Keratinocyte (primary cell): ENCODE results near the gene MMP24. TPM values are rescaled to one million over a fixed set of nuclear protein-coding genes. Genes with fewer than 3 reads are reported as not detected.
"Not testable (repeated sequence)": the region's sequence is repeated elsewhere in the genome, so short reads cannot be mapped to it uniquely, and the experiment has no call there.

Experiments used
- DNase-seq: peaks from one replicate; pipeline ENCODE4 v3.0.0-alpha.2; 2011; ENCODE audit warnings: low read depth, missing footprints, low spot score
- FAIRE-seq: peaks from 2 replicates; lab custom pipeline; 2011; peaks lifted over from hg19 to GRCh38; lab: Jason Lieb, UNC
- H2AFZ ChIP-seq: 2 replicates; pipeline ENCODE4 v1.6.0; 2012; ENCODE audit warnings: low read length, control low read depth, inconsistent platforms; ENCODE audit not compliant: control insufficient read depth
- H3K27ac ChIP-seq: 2 replicates; pipeline ENCODE4 v1.5.1; 2011; ENCODE audit warnings: low read length; ENCODE audit not compliant: control insufficient read depth, insufficient read depth
- H3K27me3 ChIP-seq: 3 replicates; pipeline ENCODE4 v1.6.0; 2011; ENCODE audit warnings: low read length; ENCODE audit not compliant: control insufficient read depth, insufficient read depth; ENCODE audit errors: extremely low read depth
- H3K36me3 ChIP-seq, 2 experiments: 2 replicates in 1 of 2; 3 replicates in 1 of 2; pipeline ENCODE4 v1.5.1; 2011; ENCODE audit warnings: low read length in 2 of 2, mild to moderate bottlenecking in 1 of 2; ENCODE audit not compliant: control insufficient read depth in 2 of 2, insufficient read depth in 2 of 2; ENCODE audit errors: extremely low read depth in 1 of 2
- H3K4me1 ChIP-seq: 3 replicates; pipeline ENCODE4 v1.5.1; 2011; ENCODE audit warnings: low read length; ENCODE audit not compliant: control insufficient read depth, insufficient read depth; ENCODE audit errors: extremely low read depth
- H3K4me2 ChIP-seq: 3 replicates; pipeline ENCODE4 v1.6.0; 2011; ENCODE audit warnings: low read depth, low read length; ENCODE audit not compliant: control insufficient read depth, insufficient read depth; ENCODE audit errors: extremely low read depth
- H3K4me3 ChIP-seq, 3 experiments: fragments of 200-600 bp in 1 of 3; sonication (generic) in 1 of 3; 2 replicates in 2 of 3; 3 replicates in 1 of 3; pipeline ENCODE4 v1.5.1; 2011 to 2016; ENCODE audit warnings: low read length in 3 of 3, mild to moderate bottlenecking in 3 of 3, control low read depth in 2 of 3, inconsistent platforms in 1 of 3, low read depth in 1 of 3, mixed read lengths in 1 of 3, mixed run types in 1 of 3, moderate library complexity in 1 of 3; ENCODE audit not compliant: control insufficient read depth in 2 of 3, insufficient read depth in 2 of 3; ENCODE audit errors: extremely low read depth in 1 of 3
- H3K79me2 ChIP-seq: 2 replicates; pipeline ENCODE4 v1.6.0; 2012; ENCODE audit warnings: low read length; ENCODE audit not compliant: control insufficient read depth, insufficient read depth
- H3K9ac ChIP-seq: 3 replicates; pipeline ENCODE4 v1.6.0; 2011; ENCODE audit warnings: low read length; ENCODE audit not compliant: control insufficient read depth, insufficient read depth; ENCODE audit errors: extremely low read depth
- H3K9me1 ChIP-seq: 3 replicates; pipeline ENCODE4 v1.6.0; 2011; ENCODE audit warnings: low read length; ENCODE audit not compliant: control insufficient read depth, insufficient read depth; ENCODE audit errors: extremely low read depth
- H3K9me3 ChIP-seq: 2 replicates; pipeline ENCODE4 v1.5.1; 2012; ENCODE audit warnings: low read depth, low read length; ENCODE audit not compliant: control insufficient read depth
- H4K20me1 ChIP-seq: 3 replicates; pipeline ENCODE4 v1.6.0; 2011; ENCODE audit warnings: low read length; ENCODE audit not compliant: control insufficient read depth, insufficient read depth; ENCODE audit errors: extremely low read depth
- EZH2 ChIP-seq: IDR thresholded peaks from one replicate; pipeline ENCODE4 v1.6.1; 2012; ENCODE audit warnings: inconsistent platforms, mild to moderate bottlenecking, low read length, moderate library complexity
- dilution Hi-C: fragments of 300-500 bp; cut with MboI; formaldehyde crosslinking; loops from one replicate; pipeline ENCODE4 v1.7.0; 2020; ENCODE audit warnings: low sequenced_read_pairs; ENCODE audit not compliant: extremely low pct_ligation_motif_present
- polyA plus RNA-seq, 5 experiments: library from polyadenylated mRNA; depleted of rRNA in 3 of 5; stranded (reverse) in 3 of 5; stranded (forward) in 1 of 5; unstranded in 1 of 5; fragments of >200 nt; gene quantifications; 1 replicate in 1 of 5; 2 replicates in 3 of 5; 3 replicates in 1 of 5; pipeline versions ENCODE4 v1.2.1 to v1.2.3, GENCODE V29; 2011 to 2012; ENCODE audit warnings: missing spikeins in 2 of 5, low read depth in 1 of 5, low replicate concordance in 1 of 5
- TF ChIP-seq, protein P1 (sequence below), 3 experiments: IDR thresholded peaks in 1 of 3; conservative IDR thresholded peaks in 1 of 3; optimal IDR thresholded peaks in 1 of 3; 2 replicates in 2 of 3; 3 replicates in 1 of 3; pipeline versions ENCODE3 to v1.5.1; 2011; ENCODE audit warnings: low read length in 3 of 3, mild to moderate bottlenecking in 3 of 3, moderate library complexity in 2 of 3, control low read depth in 1 of 3, inconsistent platforms in 1 of 3; ENCODE audit not compliant: insufficient read depth in 2 of 3; ENCODE audit errors: extremely low read depth in 1 of 3

MMP24 gene
- polyA plus RNA-seq, 1 donor (not counting 4 experiments of a cell fraction or from before 2014, with no cell fraction given), result not detected

DNA sequence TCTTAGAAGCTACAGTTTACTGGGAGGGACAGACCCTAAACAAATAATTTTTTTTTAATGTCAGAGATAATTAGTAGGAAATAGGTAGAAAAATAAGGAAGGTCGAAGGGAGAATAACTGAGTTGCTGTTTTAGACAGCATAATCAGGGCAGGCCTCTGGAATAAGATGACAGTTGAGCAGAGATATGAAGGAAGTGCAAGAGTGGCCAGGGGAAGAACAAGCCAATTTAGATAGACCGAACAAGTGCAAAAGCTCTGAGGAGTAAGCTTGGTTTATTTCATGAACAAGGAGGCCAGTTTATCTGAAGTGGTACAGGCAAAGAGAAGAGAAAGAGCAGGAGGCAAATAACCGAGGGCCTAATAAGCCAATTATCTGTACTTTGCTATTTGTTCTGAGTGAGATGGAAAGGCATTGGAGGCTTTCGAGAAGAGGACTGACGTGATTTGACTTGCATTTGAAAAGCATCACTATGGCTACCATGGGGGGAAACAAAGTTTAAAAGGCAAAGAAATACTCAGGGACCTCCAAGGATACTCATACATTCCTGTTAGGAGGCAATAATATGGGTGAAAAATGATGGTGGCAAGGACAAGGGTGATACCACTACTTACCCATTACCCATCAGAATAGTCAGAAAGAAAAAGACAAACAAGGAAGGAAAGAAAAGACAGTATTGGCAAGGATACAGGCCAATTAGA is 34.9 kb upstream of the MMP24 start:
- dilution Hi-C loops, result loop anchor here (5.0 kb wide), 1 partner anchor 71 kb away; no protein-coding TSS in a partner anchor
- Histone ChIP-seq H3K9me1 (no peaks in the 10 kb centered on the region), H3K36me3 (no peaks in the 10 kb centered on the region), H3K4me2 (no peak overlapping the region), H3K79me2 (no peaks in the 10 kb centered on the region), H3K27me3 (no peaks in the 10 kb centered on the region), H3K4me1 (no peaks in the 10 kb centered on the region), H3K27ac (no peak overlapping the region), H2AFZ (no peak overlapping the region), H4K20me1 (no peaks in the 10 kb centered on the region), H3K9ac (no peak overlapping the region), H3K4me3 (no peak overlapping the region), H3K9me3 (no peaks in the 10 kb centered on the region)
- no peak for DNase-seq
- TF ChIP-seq, protein P1, sequence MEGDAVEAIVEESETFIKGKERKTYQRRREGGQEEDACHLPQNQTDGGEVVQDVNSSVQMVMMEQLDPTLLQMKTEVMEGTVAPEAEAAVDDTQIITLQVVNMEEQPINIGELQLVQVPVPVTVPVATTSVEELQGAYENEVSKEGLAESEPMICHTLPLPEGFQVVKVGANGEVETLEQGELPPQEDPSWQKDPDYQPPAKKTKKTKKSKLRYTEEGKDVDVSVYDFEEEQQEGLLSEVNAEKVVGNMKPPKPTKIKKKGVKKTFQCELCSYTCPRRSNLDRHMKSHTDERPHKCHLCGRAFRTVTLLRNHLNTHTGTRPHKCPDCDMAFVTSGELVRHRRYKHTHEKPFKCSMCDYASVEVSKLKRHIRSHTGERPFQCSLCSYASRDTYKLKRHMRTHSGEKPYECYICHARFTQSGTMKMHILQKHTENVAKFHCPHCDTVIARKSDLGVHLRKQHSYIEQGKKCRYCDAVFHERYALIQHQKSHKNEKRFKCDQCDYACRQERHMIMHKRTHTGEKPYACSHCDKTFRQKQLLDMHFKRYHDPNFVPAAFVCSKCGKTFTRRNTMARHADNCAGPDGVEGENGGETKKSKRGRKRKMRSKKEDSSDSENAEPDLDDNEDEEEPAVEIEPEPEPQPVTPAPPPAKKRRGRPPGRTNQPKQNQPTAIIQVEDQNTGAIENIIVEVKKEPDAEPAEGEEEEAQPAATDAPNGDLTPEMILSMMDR (optimal IDR thresholded peaks at IDR 0.05 in 1 of 3, IDR thresholded peaks at IDR 0.05 in 1 of 3, conservative IDR thresholded peaks at IDR 0.05 in 1 of 3; ENCODE audit: extremely low read depth in 1 of 3, insufficient read depth in 2 of 3, low read length in 3 of 3), result no peak
- no peak for TF ChIP-seq EZH2
- no peak for FAIRE-seq

DNA sequence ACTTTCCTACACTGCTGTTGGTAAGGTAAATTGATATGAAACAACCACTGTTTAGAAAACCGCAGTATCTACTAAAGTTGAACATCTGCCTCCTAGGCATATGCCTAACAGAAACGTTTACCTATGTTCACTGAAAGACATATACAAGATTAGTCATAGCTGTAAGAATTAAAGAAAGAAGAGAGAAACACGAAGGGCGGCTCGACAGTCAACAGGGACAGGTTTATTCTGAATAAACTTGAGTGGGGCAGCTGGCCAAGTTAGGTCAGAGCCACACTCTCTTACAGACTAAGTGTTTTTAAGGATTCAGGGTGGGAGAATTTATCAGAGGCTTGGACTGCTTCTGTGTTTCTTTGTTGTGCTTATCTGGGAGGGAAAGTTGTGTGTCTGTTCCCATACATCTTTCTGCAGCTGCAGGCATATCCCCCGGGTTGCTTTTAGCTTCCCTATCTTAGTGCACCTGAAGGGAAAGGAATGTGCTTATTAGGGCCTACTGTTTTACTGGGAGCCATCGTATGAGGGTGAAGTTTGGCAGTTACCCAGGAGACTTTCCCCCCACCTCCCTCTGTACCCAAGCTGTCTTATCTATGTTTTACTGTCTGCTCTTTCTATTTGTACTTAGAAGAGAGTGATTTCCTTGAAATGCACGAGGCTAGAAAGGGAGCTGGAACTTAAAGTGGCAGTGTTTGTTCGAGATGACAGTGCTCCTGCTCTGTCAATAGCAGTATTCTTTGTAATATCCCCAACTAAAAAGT is 34.2 kb upstream of the MMP24 start:
- no peak for TF ChIP-seq EZH2
- TF ChIP-seq, protein P1 (optimal IDR thresholded peaks at IDR 0.05 in 1 of 3, IDR thresholded peaks at IDR 0.05 in 1 of 3, conservative IDR thresholded peaks at IDR 0.05 in 1 of 3; ENCODE audit: extremely low read depth in 1 of 3, insufficient read depth in 2 of 3, low read length in 3 of 3), result no peak
- H3K27me3 ChIP-seq, result no peaks in the 10 kb centered on the region
- H3K4me3 ChIP-seq, result no peak overlapping the region
- H3K27ac ChIP-seq, result no peak overlapping the region
- H3K9ac ChIP-seq, result no peak overlapping the region
- no peaks in the 10 kb centered on the region for H4K20me1 ChIP-seq
- no peaks in the 10 kb centered on the region for H3K9me3 ChIP-seq
- DNase-seq, result no peak
- H3K9me1 ChIP-seq, result no peaks in the 10 kb centered on the region
- no peaks in the 10 kb centered on the region for H3K4me1 ChIP-seq
- no peaks in the 10 kb centered on the region for H3K36me3 ChIP-seq
- no peak for FAIRE-seq
- no peaks in the 10 kb centered on the region for H3K79me2 ChIP-seq
- H3K4me2 ChIP-seq, result no peak overlapping the region
- H2AFZ ChIP-seq, result no peak overlapping the region
- dilution Hi-C loops, result loop anchor here (5.0 kb wide), 1 partner anchor 70 kb away; no protein-coding TSS in a partner anchor

DNA sequence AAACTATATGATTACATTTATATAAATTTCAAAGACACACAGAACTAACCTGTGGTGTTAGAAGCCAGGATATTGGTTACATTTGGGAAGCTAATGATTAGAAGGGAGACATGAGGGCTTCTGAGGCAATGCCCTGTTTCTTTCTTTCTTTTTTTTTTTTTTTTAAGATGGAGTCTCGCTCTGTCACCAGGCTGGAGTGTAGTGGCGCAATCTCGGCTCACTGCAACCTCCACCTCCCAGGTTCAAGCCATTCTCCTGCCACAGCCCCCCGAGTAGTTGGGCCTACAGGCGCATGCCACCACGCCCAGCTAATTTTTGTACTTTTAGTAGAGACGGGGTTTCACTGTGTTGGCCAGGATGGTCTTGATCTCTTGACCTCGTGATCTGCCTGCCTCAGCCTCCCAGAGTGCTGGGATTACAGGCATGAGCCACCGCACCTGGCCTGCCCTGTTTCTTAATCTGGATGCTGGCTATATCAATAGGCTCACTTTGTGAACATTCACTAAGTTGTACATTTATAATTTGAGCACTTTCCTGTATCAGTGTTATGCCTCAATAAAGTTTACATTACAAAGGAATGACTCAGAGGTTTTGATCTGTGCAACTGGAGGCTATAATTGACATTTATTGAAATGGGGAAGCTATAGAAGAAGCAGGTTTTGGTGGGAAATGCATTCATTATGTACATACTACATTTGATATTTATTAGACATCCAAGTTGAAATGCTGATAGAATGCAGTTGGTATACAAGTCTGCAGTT is 33.3 kb upstream of the MMP24 start:
- not testable (repeated sequence) for H2AFZ ChIP-seq, H3K9ac ChIP-seq, H3K79me2 ChIP-seq, H3K9me3 ChIP-seq, H3K4me3 ChIP-seq, H3K27me3 ChIP-seq, DNase-seq, H3K4me2 ChIP-seq, H3K4me1 ChIP-seq, H3K36me3 ChIP-seq, H3K27ac ChIP-seq, FAIRE-seq, H3K9me1 ChIP-seq, H4K20me1 ChIP-seq
- dilution Hi-C loops, result loop anchor here (5.0 kb wide), 1 partner anchor 69 kb away; no protein-coding TSS in a partner anchor
